Left lung (tissue), 10 donors: ENCODE measurements around the gene RPS8. TPM values are rescaled to one million over a fixed set of nuclear protein-coding genes. Genes with fewer than 3 reads are reported as not detected.
"Not testable (repeated sequence)": the region's sequence is repeated elsewhere in the genome, so short reads cannot be mapped to it uniquely, and the experiment has no call there.

Experiments
- ATAC-seq: fragments of 200-7000 bp; cut with Tn5 transposase; one replicate; pipeline ENCODE4 v1.9.1; 2020; ENCODE audit warnings: moderate library complexity
- DNase-seq, 4 donors: peaks; one replicate each; pipeline ENCODE4 v3.0.0-alpha.2; 2013 to 2020
- H3K27ac ChIP-seq, 2 donors: fragments of 200-600 bp; sonication (generic) in 1 of 2; one replicate each; pipeline versions ENCODE4 v1.5.0 to v1.8.0; 2020 to 2021
- H3K27me3 ChIP-seq, 2 donors: fragments of 200-600 bp; sonication (generic) in 1 of 2; one replicate each; pipeline versions ENCODE4 v1.5.0 to v1.8.0; 2020 to 2021
- H3K36me3 ChIP-seq, 2 donors: fragments of 200-600 bp; sonication (generic) in 1 of 2; one replicate each; pipeline versions ENCODE4 v1.5.0 to v1.8.0; 2020 to 2021
- H3K4me1 ChIP-seq, 2 donors: fragments of 200-600 bp; one replicate each; pipeline ENCODE4 v1.8.0; 2021
- H3K4me3 ChIP-seq, 2 donors: fragments of 200-600 bp; sonication (generic) in 1 of 2; one replicate each; pipeline versions ENCODE4 v1.5.0 to v1.8.0; 2020 to 2021; ENCODE audit warnings: mild to moderate bottlenecking in 1 of 2
- H3K9me3 ChIP-seq, 2 donors: fragments of 200-600 bp; sonication (generic) in 1 of 2; one replicate each; pipeline versions ENCODE4 v1.5.0 to v1.8.0; 2020 to 2021
- intact Hi-C, 2 donors: fragments of 100-400 bp; cut with DNase I; formaldehyde crosslinking; loops; one replicate each; pipeline versions ENCODE4 v1.11.2 to v1.14.2; 2022
- polyA plus RNA-seq, 6 donors: library from polyadenylated mRNA; unstranded; fragments of 120-200 nt; gene quantifications; one replicate each; pipeline ENCODE4 v1.2.1, GENCODE V29; 2013; ENCODE audit not compliant: insufficient read length in 6 of 6
- total RNA-seq, 2 donors: library from RNA; stranded (reverse); fragmentation: NEBNext Ultra II Directional; extraction: Animal tissue kit (Norgen Biotek cat#: 25700); gene quantifications; one replicate each; pipeline ENCODE4 v1.2.1, GENCODE V29; 2021
- TF ChIP-seq, protein P1 (sequence below), 2 donors: fragments of 200-600 bp; sonication (generic) in 1 of 2; IDR thresholded peaks; one replicate each; pipeline versions ENCODE4 v1.5.0 to v1.8.0; 2021; ENCODE audit warnings: antibody characterized with exemption in 2 of 2
- donor health status: DM: no; HTN: yes; CAD: no.
- donor health status: DM: no; HTN: no; CAD: no.

RPS8 gene
- total and polyA plus RNA-seq, 8 donors = 1,533 to 3,443 (median 2,890) TPM

DNA sequence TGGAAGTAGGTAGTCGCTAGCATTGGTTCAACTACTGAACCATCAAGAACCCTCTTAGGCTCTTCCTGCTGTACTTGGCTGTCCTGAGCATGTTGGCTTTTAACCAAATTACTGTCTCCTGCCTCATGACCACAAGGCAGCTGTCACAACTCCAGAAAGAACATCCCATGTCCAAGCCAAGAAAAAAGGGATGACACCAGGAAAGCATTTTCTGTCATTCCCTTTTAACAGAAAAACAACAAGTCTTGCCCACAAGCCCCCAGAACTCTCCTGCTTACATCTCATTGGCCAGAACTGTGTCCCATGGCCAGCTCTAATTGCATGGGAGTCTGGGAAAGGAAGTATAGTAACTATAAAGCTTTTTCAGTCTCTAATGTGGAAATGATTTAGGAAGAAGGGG is 42.0 kb upstream of the RPS8 start:
- peaks cover 0 to 28% of the 10 kb centered on the region in 2 donors for H3K4me1 ChIP-seq
- TF ChIP-seq, protein P1, sequence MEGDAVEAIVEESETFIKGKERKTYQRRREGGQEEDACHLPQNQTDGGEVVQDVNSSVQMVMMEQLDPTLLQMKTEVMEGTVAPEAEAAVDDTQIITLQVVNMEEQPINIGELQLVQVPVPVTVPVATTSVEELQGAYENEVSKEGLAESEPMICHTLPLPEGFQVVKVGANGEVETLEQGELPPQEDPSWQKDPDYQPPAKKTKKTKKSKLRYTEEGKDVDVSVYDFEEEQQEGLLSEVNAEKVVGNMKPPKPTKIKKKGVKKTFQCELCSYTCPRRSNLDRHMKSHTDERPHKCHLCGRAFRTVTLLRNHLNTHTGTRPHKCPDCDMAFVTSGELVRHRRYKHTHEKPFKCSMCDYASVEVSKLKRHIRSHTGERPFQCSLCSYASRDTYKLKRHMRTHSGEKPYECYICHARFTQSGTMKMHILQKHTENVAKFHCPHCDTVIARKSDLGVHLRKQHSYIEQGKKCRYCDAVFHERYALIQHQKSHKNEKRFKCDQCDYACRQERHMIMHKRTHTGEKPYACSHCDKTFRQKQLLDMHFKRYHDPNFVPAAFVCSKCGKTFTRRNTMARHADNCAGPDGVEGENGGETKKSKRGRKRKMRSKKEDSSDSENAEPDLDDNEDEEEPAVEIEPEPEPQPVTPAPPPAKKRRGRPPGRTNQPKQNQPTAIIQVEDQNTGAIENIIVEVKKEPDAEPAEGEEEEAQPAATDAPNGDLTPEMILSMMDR (IDR thresholded peaks at IDR 0.05) = no peak
- H3K27me3 ChIP-seq = no peaks in the 10 kb centered on the region
- intact Hi-C loops = no loop called here
- ATAC-seq (no peak), DNase-seq (peak in 1 of 4 donors; percentile 48)
- H3K4me3 ChIP-seq = no peak overlapping the region
- H3K36me3 ChIP-seq = no peaks in the 10 kb centered on the region
- H3K9me3 ChIP-seq = no peaks in the 10 kb centered on the region
- peak overlapping the region in 1 of 2 donors; percentile 1 for H3K27ac ChIP-seq

DNA sequence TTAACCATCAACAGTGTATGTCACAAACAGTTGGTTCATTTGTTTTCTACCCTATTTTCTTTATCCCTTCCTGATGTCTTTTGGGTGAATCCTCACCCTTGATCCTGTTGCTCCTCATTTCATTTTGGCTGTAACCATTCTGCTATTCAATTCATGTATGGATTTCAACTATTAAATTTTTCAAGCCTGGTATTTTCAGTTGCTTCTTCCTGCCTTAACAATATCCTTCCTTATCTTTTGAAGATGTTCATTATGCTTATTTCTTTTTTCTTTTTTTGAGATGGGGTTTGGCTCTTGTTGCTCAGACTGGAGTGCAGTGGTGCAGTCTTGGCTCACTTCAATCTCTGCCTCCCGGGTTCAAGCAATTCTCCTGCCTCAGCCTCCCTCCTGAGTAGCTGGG is 41.6 kb upstream of the RPS8 start:
- ATAC-seq = no peak
- intact Hi-C loops = no loop called here
- DNase-seq = no peak
- H3K4me3 ChIP-seq = no peak overlapping the region
- no peaks in the 10 kb centered on the region for H3K36me3 ChIP-seq
- no peaks in the 10 kb centered on the region for H3K27me3 ChIP-seq
- H3K27ac ChIP-seq = peak overlapping the region in 1 of 2 donors; percentile 1
- H3K9me3 ChIP-seq = no peaks in the 10 kb centered on the region
- H3K4me1 ChIP-seq = peaks cover 0 to 26% of the 10 kb centered on the region in 2 donors
- TF ChIP-seq, protein P1 (IDR thresholded peaks at IDR 0.05) = no peak

DNA sequence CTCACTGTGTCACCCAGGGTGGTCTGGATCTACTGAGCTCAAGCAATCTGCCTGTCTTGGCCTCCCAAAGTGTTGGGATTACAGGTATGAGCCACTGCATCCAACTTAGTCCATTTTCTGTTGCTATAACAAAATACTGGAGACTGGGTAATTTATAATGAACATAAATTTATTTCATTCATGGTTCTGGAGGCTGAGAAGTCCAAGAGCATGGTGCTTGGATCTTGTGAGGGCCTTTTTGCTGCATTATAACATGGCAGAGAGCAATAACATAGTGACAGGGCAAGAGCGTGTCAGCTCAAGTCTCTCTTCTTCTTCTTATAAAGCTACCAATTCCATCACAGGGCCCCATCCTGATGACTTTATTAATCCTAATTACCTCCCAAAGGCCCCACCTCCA is 39.3 kb upstream of the RPS8 start:
- Histone ChIP-seq H3K4me1 (peaks cover 6 to 12% of the 10 kb centered on the region in 2 donors), H3K27me3 (no peaks in the 10 kb centered on the region), H3K9me3 (no peaks in the 10 kb centered on the region), H3K4me3 (no peak overlapping the region), H3K27ac (no peak overlapping the region), H3K36me3 (no peaks in the 10 kb centered on the region)
- ATAC-seq (no peak), DNase-seq (no peak)
- TF ChIP-seq, protein P1 (IDR thresholded peaks at IDR 0.05) = no peak
- intact Hi-C loops = no loop called here

DNA sequence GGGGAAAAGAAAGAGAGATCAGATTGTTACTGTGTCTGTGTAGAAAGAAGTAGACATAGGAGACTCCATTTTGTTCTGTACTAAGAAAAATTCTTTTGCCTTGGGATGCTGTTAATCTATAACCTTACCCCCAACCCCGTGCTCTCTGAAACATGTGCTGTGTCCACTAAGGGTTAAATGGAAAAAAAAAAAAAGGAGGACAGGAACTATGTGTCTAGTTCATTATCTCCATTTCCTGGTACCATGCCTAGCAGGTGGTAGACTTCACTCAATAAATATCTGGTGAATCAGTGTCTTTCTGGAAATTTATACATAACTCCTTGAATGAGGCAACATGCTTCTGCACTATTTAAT is 36.4 kb upstream of the RPS8 start:
- peak overlapping the region; percentile 91 for H3K27ac ChIP-seq
- H3K4me3 ChIP-seq = peak overlapping the region; percentile 49 to 57
- ATAC-seq, H3K9me3 ChIP-seq, H3K36me3 ChIP-seq, H3K27me3 ChIP-seq, DNase-seq, H3K4me1 ChIP-seq, intact Hi-C loops: not testable (repeated sequence)

DNA sequence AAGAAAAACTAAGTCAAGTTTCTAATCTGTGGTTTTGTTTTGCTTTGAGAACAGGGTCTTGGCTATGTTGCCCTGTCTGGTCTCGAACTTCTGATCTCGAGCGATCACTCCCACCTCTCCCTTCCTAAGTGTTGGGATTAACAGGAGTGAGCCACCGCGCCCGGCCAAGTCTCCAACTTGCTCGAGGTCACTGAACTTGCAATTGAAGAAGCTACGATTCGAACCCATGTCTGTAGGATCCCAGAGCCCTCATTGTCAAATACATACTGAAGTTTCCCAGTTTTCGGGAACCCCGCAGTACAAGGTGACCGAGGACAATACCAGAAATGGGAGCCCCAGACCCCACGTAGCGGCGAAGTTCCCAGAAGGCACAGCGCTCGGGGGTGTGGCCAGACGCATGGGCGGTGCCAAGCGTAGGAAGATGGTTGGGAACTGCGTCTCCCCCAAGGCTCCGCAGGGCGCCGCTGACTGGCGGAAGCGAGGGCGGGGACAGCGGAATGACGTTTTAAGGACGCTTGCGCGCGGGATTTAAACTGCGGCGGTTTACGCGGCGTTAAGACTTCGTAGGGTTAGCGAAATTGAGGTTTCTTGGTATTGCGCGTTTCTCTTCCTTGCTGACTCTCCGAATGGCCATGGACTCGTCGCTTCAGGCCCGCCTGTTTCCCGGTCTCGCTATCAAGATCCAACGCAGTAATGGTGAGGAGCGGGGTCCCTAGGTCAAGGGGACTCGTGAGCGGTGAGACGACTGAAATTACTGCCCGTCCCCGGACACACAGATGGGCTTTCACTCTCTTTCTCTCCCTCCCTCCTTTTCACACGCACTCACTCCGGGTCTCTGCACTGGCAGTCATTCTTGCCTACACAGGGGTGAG is 35.8 kb upstream of the RPS8 start, which contains the start of gene KIF2C:
KIF2C (plus strand) TSS at position 531 of the 872 bp plus-strand sequence; CDS start at position 627, 96 bp downstream.
- ATAC-seq (peak; percentile 100), DNase-seq (peak; percentile 96 to 99 (median 98))
- H3K4me3 ChIP-seq = peak within 1 kb of the TSS; percentile 49 to 57
- H3K27ac ChIP-seq = peak within 1 kb of the TSS; percentile 91
- no peaks in the 10 kb centered on the region for H3K27me3 ChIP-seq
- TF ChIP-seq, protein P1 (IDR thresholded peaks at IDR 0.05) = peak in 1 of 2 donors; percentile 20
- intact Hi-C loops = no loop called here
- H3K36me3 ChIP-seq = no peaks in the 10 kb centered on the region
- H3K9me3 ChIP-seq = no peaks in the 10 kb centered on the region
- peaks cover 6 to 8% of the 10 kb centered on the region in 2 donors for H3K4me1 ChIP-seq
